Measurements from ENCODE around the gene LAIR2.
"Not testable (repeated sequence)": the region's sequence is repeated elsewhere in the genome, so short reads cannot be mapped to it uniquely, and the experiment has no call there.

Gene LAIR2

DNA sequence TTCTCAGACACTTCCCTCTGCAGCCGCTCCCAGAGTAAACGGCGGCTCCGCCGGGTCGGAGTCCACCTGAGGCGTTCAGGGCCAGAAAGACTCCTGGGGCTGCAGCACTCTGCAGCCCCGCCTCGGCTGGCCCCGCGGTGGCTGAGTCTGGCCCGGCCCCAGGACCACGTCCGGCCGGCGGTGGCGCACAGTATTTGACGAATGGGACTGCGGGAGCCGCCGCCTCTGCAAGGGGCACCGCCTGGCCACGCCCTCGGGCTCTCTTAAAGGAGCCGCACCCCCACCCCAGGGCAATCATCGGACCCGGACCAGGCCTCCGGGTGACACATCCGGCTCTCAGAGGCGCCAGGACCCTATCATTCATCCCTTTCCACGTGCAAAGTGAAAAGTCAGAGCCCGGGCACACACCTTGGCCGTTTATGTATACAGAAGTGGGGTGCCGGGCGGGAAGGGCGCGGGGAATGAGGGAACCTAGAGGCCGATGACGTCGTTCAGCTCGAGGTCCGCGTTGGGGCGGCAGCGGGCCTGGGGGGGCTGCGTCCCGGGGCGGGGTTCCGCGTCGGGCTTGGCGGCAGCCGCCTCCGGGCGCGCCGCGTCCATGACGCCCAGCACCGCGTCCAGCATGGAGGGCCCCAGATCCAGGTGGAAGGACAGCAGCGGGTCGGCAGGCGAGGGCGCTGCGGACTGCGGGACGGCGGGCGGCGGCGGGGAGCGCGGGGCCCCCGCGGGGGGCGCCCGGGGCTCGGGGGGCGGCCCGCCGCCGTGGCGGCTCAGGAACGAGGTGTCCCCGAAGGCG lies 37.8 kb upstream of the LAIR2 start:
- peak; percentile 77 for DNase-seq

GRCh38 chr19:54465426-54466109 lies 37.1 kb upstream of the LAIR2 start:
- DNase-seq, result no peak

DNA sequence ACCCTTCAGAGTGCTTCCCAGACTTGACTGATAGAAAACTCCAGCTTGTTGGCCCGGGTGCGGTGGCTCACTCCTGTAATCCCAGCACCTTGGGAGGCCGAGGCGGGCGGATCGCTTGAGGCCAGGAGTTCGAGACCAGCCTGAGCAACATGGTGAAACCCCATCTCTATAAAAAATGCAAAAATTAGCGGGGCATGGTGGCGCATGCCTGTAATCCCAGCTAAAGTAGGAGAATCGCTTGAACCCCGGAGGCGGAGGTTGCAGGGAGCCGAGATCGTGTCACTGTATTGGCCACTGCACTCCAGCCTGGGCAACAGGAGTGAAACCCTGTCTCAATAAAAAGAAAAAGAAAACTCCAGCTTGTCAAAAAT lies 36.5 kb upstream of the LAIR2 start:
- DNase-seq, result not testable (repeated sequence)

GRCh38 chr19:54469496-54469934 lies 33.1 kb upstream of the LAIR2 start:
- no peak for DNase-seq

DNA sequence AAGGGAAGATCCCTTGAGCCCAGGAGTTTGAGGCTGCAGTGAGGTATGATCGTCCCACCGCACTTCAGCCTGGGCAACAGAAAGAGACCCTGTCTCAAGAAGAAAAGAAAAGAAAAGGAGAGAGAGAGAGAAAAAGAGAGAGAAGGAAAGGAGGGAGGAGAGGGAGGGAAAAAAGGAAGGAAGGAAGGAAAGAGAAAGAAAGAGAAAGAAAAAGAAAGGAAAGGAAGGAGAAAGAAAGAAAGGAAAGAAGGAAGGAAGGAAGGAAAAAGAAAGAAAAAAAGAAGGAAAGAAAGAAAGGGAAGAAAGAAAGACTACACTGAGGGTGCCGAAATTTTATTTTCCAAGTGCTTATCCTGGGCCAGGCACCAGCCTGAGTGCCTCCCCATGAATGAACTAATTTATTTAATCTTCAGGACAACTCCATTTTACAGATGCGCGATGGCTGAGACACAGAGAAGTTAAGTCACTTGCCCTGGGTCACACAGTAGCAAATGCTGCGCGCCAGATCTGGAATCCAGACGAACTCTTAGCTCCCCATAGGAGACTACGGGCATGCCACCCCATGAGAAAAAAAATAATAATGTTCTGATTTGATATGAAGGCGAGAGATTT lies 32.2 kb upstream of the LAIR2 start:
- no peak for DNase-seq

GRCh38 chr19:54470991-54471782 lies 31.4 kb upstream of the LAIR2 start:
- no peak for DNase-seq

DNA sequence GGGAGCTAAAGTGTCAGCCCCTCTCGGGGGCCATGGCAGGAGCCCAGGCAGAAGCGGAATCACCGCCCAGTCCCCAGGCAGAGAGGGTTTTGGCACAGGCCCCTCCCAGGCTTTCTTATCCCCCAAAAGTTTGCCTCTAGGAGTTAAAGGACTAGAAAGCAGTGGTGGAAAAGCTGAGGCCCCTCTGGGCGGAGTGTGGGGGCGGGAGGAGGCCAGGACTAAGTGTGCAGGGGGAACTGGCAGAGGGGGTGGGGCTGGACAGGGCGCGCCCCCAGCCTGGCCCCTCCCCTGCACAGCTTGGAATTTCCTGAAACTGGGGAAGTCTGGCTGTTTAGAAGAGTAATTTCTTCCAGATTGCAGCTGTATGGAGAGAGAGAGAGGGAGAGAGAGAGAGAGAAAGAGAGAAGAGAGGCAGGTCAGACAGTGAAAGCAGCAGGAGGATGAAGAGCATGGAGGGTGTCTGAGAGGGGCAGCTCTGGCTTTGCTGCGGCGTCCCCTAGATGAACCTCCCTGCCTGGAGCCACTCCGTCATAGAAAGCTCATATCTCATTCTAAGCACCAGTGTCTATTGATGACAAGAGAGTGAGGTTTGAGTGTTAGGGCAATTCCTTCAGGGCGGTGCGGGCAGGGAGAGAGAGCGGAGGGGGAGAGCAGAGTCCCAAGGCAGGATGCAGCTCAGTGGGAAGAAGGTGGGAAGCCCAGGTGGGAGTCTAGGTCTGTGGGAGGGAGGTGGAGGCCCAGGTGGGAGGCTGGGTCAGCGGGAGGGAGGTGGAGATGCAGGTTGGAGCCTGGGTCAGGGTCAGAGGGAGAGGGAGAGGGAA lies 29.4 kb upstream of the LAIR2 start, which contains the start of gene CDC42EP5:
Gene CDC42EP5, minus strand, starts transcription at position 226 of the 821 bp plus-strand sequence. CDS start 7,749 bp downstream, outside the sequence.
- no peak for DNase-seq

DNA sequence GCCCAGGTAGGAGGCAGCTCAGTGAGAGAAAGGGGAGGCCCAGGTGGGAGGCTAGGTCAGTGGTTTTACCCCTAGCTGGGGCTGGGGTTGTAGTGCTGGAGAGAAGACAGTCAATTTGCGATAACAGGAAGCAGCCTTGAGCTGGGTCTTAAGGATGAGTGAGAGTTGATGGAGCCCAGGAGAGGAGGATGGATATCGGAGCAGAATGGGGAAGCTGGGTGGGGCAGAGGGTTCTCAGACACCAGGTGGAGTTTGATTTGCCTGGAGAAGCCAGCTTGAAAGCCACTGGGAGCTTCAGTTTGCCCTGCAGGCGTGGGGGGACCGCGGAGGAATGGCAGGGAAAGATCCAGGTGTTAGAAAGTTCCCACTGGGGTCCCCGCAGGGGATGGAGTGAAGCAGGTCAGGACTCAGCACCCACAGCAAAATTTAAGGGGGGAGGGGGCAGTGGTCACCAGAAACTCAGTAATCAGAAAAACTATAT lies 28.7 kb upstream of the LAIR2 start:
- no peak for DNase-seq

DNA sequence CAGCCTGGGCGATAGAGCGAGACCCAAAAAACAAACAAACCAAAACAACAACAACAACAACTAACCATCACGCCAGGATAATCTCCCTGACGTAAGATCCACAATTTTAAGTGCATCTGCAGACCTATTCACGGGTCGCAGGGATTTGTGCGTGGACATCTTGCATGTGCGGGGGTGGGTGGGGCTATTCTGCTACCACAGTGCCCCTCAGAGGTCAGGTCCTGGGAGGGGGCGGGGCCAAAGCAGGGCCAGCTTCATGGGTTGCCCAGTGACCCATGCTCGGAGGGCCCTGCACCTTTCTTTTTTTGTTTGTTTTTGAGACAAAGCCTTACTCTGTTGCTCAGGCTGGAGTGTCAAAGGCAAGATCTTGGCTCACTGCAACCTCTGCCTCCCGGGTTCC lies 26.9 kb upstream of the LAIR2 start:
- DNase-seq, result no peak

- DNase-seq, result no peak
Measured at GRCh38 chr19:54477650-54478049, 25.0 kb upstream of the LAIR2 start.

- peak; percentile 46 for DNase-seq
Measured at GRCh38 chr19:54478677-54479266, 23.9 kb upstream of the LAIR2 start.

DNA sequence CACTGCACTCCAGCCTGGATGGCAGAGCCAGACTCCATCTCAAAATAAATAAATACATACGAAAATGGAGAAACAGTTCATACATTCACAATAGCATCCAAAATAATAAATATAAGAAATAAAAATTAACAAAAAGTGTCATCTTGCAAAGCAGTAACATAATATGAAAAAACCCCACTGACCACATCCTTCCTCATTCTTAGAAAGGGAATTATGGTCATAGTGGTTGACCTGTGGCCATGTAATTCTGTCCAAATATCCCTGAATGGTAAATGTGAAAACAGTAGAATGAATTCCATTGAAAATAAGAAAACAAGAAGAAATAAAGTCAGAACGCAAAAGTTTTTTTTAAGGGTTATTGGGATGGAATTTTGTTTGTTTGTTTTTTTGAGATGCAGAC lies 22.6 kb upstream of the LAIR2 start:
- no peak for DNase-seq

DNA sequence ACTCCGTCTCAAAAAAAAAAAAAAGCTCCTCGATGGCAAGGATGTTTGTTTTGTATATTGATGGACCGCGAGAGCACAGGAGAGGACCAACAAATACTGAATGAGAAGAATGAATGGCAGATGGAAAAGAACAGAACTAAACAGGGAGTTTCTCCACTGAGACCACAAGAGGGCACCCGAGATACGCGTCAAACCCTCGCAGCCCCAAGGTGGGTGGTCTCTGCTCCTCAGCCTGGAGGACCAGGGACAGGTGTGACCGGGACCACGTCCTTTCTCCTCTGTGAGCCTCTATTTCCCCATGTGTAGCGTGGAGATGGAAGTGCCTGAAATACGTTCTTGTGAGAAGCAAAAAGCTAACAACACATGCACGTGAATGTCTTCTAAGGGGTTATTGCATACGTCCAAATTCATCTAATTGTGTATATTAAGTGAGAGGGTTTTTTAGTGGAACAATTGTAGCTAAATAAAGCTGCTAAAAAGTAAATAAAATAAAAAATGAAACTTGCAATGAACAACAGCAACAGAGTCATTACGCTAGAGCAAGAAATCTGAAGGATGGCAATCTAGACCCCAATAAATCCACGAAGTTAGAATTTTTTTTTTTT lies 21.2 kb upstream of the LAIR2 start:
- DNase-seq, result peak; percentile 38

DNA sequence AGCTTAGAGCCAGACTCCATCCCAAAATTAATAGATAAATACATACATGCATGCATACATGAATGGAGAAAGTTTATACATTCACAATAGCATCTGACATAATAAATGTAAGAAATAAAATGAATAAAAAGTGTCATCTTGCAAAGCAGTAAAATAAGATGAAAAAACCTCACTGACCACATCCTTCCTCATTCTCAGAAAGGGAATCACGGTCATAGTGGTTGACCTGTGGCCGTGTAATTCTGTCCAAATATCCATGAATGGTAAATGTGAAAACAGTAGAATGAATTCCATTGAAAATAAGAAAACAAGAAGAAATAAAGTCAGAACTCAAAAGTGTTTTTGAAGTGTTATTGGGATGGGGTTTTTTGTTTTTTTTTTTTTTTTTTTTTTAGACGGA lies 19.7 kb upstream of the LAIR2 start:
- no peak for DNase-seq

DNA sequence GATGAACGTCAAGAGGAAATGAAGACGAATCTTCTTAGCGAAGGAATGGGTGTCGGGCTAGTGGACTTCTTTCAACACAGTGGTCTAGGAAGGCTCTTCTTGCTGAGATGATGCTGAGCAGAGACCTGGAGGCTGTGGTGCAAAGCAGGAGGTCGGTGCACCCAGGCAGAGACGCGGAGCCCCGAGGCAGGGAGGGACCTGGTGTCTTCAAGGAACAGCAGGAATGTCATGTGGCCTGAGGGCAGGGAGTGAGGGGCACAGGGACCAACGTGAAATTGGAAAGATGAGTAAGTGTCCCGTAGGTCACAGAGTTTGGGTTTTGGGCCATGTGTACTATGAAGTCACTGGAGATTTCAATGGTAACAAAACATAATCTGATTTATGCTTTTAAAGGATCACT lies 18.2 kb upstream of the LAIR2 start:
- DNase-seq, result no peak

GRCh38 chr19:54485851-54486250 lies 16.8 kb upstream of the LAIR2 start:
- DNase-seq, result no peak

GRCh38 chr19:54489341-54489740 lies 13.3 kb upstream of the LAIR2 start:
- DNase-seq, result no peak

GRCh38 chr19:54489766-54490165 lies 12.9 kb upstream of the LAIR2 start:
- no peak for DNase-seq

- no peak for DNase-seq
Measured at GRCh38 chr19:54492568-54492967, 10.1 kb upstream of the LAIR2 start.

- DNase-seq, result not testable (repeated sequence)
Measured at GRCh38 chr19:54493056-54493455, 9.6 kb upstream of the LAIR2 start.

GRCh38 chr19:54493967-54494585 lies 8.6 kb upstream of the LAIR2 start:
- DNase-seq, result no peak
